Naive B cell (primary cell): ENCODE measurements around the gene FES. TPM values are rescaled to one million over a fixed set of nuclear protein-coding genes. Genes with fewer than 3 reads are reported as not detected.
"Not testable (repeated sequence)": the region's sequence is repeated elsewhere in the genome, so short reads cannot be mapped to it uniquely, and the experiment has no call there.

ENCODE experiments used
- ATAC-seq, 2 donors: fragments of 150-1000 bp; cut with Tn5 transposase; 2 replicates each; pipeline ENCODE4 v1.10.0; 2021; ENCODE audit warnings: low read depth in 2 of 2, mild to moderate bottlenecking in 2 of 2, moderate library complexity in 2 of 2
- DNase-seq: peaks from one replicate; pipeline ENCODE4 v3.0.0; 2022
- H3K27ac Mint-ChIP-seq, 6 donors: one replicate each; pipeline ENCODE4 v1.8.0; 2020 to 2022; ENCODE audit warnings: mild to moderate bottlenecking in 6 of 6, mixed read lengths in 6 of 6, moderate library complexity in 5 of 6, inconsistent platforms in 2 of 6
- H3K27me3 Mint-ChIP-seq, 3 donors: one replicate each; pipeline ENCODE4 v1.8.0; 2021 to 2022; ENCODE audit warnings: mixed read lengths in 3 of 3, mild to moderate bottlenecking in 1 of 3
- H3K36me3 Mint-ChIP-seq, 2 donors: one replicate each; pipeline ENCODE4 v1.8.0; 2020 to 2022; ENCODE audit warnings: mixed read lengths in 2 of 2, inconsistent platforms in 1 of 2, mild to moderate bottlenecking in 1 of 2
- H3K4me1 Mint-ChIP-seq, 3 donors: one replicate each; pipeline ENCODE4 v1.8.0; 2020 to 2022; ENCODE audit warnings: mixed read lengths in 3 of 3, inconsistent platforms in 1 of 3, mild to moderate bottlenecking in 1 of 3, moderate library complexity in 1 of 3
- H3K4me3 Mint-ChIP-seq, 8 donors: one replicate each; pipeline ENCODE4 v1.8.0; 2020 to 2022; ENCODE audit warnings: mild to moderate bottlenecking in 8 of 8, mixed read lengths in 8 of 8, moderate library complexity in 8 of 8, inconsistent platforms in 2 of 8
- H3K9me3 Mint-ChIP-seq, 7 donors: one replicate each; pipeline ENCODE4 v1.8.0; 2020 to 2022; ENCODE audit warnings: mixed read lengths in 7 of 7, mild to moderate bottlenecking in 5 of 7, inconsistent platforms in 2 of 7, moderate library complexity in 1 of 7
- polyA plus RNA-seq, 6 donors: library from polyadenylated mRNA; unstranded; fragments of 300-500 nt; fragmentation: Illumina TruSeq; gene quantifications; one replicate each; pipeline ENCODE4 v1.2.3, GENCODE V29; 2021; ENCODE audit warnings: low read depth in 6 of 6

Gene FES
- polyA plus RNA-seq, 6 donors from 2014 or later, result 4.1 to 17.2 (median 7.9) TPM

DNA sequence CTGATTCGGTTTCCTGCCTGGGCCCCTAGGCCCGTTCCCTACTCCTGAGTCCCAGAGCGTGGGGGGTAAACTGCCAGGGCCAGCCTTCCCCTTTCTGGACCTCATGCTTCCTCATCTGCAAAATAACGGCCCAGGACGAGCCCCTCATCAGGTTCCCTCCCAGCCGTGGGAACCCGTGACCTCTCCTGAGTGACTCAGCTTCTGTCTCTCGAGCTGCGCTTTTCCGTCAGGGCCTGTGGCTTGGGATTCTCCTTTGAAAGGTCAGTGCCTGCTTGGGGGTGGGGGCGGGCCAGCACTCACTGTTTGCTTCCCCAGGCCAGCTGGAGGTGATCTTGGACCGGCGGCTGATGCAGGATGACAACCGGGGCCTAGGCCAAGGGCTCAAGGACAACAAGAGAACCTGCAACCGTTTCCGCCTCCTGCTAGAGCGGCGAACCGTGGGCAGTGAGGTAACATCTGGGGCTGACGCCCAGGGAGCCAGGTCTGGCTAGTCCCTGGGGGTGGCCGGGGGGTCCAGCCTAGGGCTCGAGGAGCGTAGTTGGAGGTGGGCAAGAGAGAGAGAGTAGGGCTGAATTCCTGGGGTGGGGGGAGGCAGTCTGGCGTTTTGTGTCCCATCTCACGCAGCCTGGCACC, 31.6 kb downstream of the FES start:
- DNase-seq, result no peak
- Mint-ChIP-seq H3K27ac (peak overlapping the region in 5 of 6 donors; percentile 70 to 80 (median 78)), H3K4me1 (peaks cover 8 to 12% (median 9%) of the 10 kb centered on the region in 3 donors)

DNA sequence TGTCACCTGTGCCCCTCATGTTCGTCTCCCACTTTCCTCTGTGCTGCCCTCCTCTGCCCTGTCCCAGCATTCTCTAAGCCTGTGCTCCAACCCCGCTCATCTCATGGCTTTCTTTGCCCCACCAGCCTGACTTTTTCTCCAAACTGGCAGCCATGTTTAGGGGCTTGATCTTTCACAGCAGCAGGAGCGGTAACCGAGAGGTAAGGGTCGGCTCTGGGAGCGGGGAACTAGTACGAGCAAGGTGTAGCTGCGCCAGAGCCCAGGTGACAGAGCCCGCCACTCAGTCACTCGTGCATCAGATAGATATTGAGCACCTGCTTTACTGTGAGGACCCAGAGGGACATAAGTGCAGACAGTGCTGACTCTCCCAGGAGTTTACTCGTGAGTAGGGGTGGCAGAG, 32.2 kb downstream of the FES start:
- ATAC-seq (no peak), DNase-seq (no peak)
- H3K36me3 Mint-ChIP-seq, result peaks cover 23 to 40% of the 10 kb centered on the region in 2 donors
- H3K4me1 Mint-ChIP-seq, result peaks cover 8 to 12% (median 9%) of the 10 kb centered on the region in 3 donors
- peak overlapping the region in 3 of 6 donors; percentile 10 to 79 (median 21) for H3K27ac Mint-ChIP-seq
- no peaks in the 10 kb centered on the region for H3K27me3 Mint-ChIP-seq
- H3K4me3 Mint-ChIP-seq, result peak overlapping the region in 1 of 8 donors; percentile 4
- H3K9me3 Mint-ChIP-seq, result no peaks in the 10 kb centered on the region

More for the DNA sequence above, 31.6 kb downstream of the FES start:
- Mint-ChIP-seq H3K9me3 (no peaks in the 10 kb centered on the region), H3K27me3 (no peaks in the 10 kb centered on the region), H3K36me3 (peaks cover 19 to 35% of the 10 kb centered on the region in 2 donors), H3K4me3 (peak overlapping the region in 4 of 8 donors; percentile 27 to 65 (median 53))
- peak; percentile 30 to 52 for ATAC-seq

DNA sequence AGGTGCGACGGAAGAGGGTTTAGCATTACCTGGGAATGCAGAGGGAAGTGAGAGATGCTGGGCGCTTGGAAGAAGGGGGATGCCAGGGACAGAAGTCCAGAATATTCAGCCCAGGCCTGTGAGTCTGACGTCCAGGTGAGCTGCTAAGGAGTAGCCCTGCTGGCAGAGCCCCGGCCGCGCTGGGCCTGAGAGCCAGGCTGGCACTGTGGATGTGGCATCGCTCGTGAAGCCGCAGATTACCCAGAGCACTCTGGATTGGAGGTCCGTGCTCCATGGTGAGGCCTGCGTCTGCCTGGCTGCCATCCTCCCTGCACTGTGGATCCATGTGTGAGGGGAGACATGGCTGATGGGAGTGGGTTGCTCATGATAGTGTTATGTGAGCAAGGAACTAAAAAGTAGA, 33.3 kb downstream of the FES start:
- H3K27ac Mint-ChIP-seq, result peak overlapping the region in 1 of 6 donors; percentile 80
- peaks cover 23 to 41% of the 10 kb centered on the region in 2 donors for H3K36me3 Mint-ChIP-seq
- ATAC-seq (no peak), DNase-seq (no peak)
- H3K9me3 Mint-ChIP-seq, result no peaks in the 10 kb centered on the region
- H3K4me1 Mint-ChIP-seq, result peaks cover 8 to 12% (median 9%) of the 10 kb centered on the region in 3 donors
- H3K27me3 Mint-ChIP-seq, result no peaks in the 10 kb centered on the region
- no peak overlapping the region for H3K4me3 Mint-ChIP-seq

DNA sequence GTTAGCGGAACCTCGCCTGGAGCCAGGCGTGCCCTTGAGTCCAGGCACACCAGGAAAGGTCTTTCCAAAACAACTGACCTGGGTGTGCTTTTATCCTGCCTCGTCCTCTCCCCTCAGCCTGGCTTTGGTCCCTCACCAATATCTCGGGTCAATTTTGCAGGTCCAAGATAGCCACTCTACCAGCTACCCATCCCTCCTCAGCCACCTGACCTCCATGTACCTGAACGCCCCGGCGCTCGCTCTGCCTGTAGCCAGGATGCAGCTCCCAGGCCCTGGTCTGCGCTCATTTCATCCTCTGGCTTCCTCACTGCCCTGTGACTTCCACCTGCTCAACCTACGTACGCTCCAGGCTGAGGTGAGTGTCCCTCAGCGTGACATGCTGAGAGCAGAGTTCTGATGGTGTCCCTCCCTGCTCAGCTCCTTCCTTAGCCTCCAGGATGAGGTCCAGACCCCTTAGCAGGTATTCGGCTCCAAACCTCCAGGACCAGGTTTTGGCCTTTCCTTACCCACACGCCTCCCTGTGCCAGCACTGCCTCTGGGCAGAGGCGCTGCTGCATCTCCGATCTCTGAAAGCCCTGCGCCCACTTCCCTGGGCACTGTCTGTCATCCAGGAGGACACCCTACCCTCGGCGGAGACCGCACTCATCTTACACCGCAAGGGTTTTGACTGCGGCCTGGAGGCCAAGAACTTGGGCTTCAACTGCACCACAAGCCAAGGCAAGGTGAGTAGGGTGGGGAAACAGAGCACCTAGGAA, 33.9 kb downstream of the FES start:
- Mint-ChIP-seq H3K4me1 (peaks cover 8 to 12% (median 9%) of the 10 kb centered on the region in 3 donors), H3K27ac (peak overlapping the region in 1 of 6 donors; percentile 56), H3K4me3 (no peak overlapping the region), H3K27me3 (no peaks in the 10 kb centered on the region), H3K36me3 (peaks cover 23 to 41% of the 10 kb centered on the region in 2 donors), H3K9me3 (no peaks in the 10 kb centered on the region)
- DNase-seq, result no peak
- ATAC-seq, result no peak

DNA sequence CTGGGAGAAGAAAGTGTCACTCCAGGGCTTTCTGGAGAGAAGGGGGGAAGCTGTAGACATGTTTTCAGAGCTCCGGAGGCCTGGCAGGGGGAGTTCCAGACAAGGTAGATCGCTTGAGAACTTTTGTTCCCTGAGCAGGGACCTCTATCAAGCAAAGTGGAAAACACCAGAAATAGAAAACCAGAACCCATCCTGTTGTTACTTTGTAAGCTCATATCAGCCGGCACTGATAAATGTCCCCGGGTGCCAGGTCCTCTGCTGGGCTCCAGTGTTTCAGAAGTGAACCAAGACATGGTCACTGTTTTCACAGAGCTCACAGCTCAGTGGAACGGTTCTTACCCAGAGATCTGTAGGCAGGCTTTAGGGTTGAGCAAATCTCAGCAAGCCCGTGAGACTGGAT, 34.5 kb downstream of the FES start:
- H3K4me3 Mint-ChIP-seq, result peak overlapping the region in 1 of 8 donors; percentile 52
- H3K27me3 Mint-ChIP-seq, result no peaks in the 10 kb centered on the region
- DNase-seq (no peak), ATAC-seq (no peak)
- peaks cover 8 to 12% (median 9%) of the 10 kb centered on the region in 3 donors for H3K4me1 Mint-ChIP-seq
- H3K36me3 Mint-ChIP-seq, result peaks cover 23 to 41% of the 10 kb centered on the region in 2 donors
- H3K27ac Mint-ChIP-seq, result peak overlapping the region in 1 of 6 donors; percentile 56
- no peaks in the 10 kb centered on the region for H3K9me3 Mint-ChIP-seq

DNA sequence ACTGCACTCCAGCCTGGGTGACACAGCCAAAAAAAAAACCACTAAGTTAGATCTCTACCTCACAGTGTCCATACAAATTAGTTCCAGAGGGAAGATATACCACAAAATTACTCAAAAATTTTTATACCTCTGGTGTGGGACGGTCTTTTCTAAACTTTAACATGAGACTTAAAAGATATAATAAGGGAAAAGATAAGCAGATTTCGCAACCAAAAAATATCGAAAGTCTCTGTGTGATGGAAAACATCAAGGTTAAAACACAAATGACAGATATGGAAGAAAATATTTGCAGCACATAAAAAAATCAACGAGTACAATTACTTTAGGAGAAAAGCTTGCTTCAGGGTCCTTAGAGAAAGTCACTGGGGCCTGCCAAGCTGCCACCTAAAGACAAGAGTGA, 37.6 kb downstream of the FES start:
- Mint-ChIP-seq H3K36me3 (peaks cover 17 to 35% of the 10 kb centered on the region in 2 donors), H3K27me3 (no peaks in the 10 kb centered on the region), H3K4me3 (no peak overlapping the region), H3K9me3 (no peaks in the 10 kb centered on the region), H3K27ac (no peak overlapping the region), H3K4me1 (no peaks in the 10 kb centered on the region)
- no peak for DNase-seq
- ATAC-seq, result no peak

DNA sequence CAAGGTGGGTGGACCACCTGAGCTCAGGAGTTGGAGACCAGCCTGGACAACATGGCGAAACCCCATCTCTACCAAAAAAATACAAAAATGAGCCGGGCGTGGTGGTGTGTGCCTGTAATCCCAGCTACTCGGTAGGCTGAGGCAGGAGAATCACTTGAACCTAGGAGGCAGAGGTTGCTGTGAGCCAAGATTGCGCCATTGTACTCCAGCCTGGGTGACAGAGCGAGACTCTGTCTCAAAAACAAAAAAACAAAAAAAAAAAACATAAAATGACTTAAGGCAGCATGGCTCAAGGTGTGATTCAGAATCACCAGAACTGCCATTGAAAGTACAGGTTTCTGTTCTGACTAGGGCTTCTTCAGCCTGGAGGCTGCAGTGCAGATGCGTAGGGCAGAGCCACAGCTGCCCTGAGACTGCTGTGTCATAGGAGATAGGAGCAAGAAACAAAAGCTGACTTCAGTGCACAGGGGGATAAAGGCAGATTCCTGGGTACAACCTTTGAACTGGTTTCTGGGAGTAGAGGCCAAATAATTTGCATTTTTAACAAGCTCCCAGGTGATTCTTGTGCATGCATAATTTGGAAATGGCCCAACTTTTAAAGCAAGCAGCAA, 38.5 kb downstream of the FES start:
- not testable (repeated sequence) for ATAC-seq, H3K4me3 Mint-ChIP-seq, H3K9me3 Mint-ChIP-seq, H3K27me3 Mint-ChIP-seq, DNase-seq, H3K4me1 Mint-ChIP-seq
- peaks cover 8 to 26% of the 10 kb centered on the region in 2 donors for H3K36me3 Mint-ChIP-seq
- H3K27ac Mint-ChIP-seq, result peak overlapping the region in 1 of 6 donors; percentile 41

DNA sequence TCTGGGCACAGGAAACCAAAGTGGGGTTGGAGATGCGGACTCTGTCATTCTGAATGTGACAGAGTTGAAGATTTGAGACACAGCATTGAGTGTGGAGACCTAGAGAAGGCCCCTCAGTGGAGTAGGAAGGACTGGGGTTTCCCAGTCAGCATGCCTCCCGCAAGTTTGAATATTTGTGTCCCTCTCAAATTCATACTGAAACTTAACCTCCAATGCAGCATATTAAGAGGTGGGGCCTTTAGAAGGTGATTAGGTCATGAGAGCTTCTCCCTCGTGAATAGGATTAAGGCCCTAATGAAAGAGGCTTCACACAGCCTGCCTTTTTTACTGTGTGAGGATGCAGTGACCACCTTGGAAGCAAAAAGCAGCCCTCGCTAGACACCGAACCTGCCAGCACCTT, 40.1 kb downstream of the FES start:
- H3K4me3 Mint-ChIP-seq, result no peak overlapping the region
- no peaks in the 10 kb centered on the region for H3K27me3 Mint-ChIP-seq
- ATAC-seq (no peak), DNase-seq (no peak)
- H3K36me3 Mint-ChIP-seq, result peaks cover 4 to 15% of the 10 kb centered on the region in 2 donors
- H3K4me1 Mint-ChIP-seq, result peaks cover 0 to 8% (median 4%) of the 10 kb centered on the region in 3 donors
- H3K9me3 Mint-ChIP-seq, result no peaks in the 10 kb centered on the region
- no peak overlapping the region for H3K27ac Mint-ChIP-seq

DNA sequence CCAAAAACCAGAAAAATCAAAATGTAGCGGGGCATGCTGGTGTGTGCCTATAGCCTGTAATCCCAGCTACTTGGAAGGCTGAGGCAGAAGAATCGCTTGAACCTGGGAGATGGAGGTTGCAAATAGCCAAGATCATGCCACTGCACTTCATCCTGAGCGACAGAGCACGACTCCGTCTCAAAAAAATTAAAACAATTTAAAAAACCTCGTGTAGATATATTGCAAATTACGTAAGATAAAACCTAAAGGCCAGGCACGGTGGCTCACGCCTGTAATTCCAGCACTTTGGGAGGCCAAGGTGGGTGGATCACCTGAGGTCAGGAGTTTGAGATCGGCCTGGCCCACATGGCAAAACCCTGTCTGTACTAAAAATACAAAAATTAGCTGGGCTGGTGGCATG, 42.5 kb downstream of the FES start:
- ATAC-seq, H3K4me3 Mint-ChIP-seq, H3K27me3 Mint-ChIP-seq, DNase-seq, H3K36me3 Mint-ChIP-seq, H3K9me3 Mint-ChIP-seq: not testable (repeated sequence)
- peaks cover 17 to 29% (median 27%) of the 10 kb centered on the region in 3 donors for H3K4me1 Mint-ChIP-seq
- H3K27ac Mint-ChIP-seq, result peak overlapping the region in 3 of 6 donors; percentile 41 to 73 (median 64)

DNA sequence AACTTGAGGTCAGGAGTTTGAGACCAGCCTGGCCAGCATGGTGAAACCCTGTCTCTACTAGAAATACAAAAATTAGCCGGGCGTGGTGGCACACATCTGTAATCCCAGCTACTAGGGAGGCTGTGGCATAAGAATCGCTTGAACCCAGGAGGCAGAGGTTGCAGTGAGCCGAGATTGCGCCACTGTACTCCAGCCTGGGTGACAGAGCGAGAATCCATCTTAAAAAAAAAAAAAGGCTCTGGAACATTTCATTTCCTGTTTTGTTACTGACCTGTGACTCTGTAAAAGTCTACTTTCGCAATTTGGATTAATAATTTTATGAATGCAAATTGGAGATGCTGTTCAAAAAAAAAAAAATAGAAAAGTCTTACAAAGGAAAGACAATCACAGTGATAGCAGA, 43.8 kb downstream of the FES start:
- H3K9me3 Mint-ChIP-seq, ATAC-seq, H3K36me3 Mint-ChIP-seq, DNase-seq, H3K27me3 Mint-ChIP-seq: not testable (repeated sequence)
- Mint-ChIP-seq H3K4me3 (peak overlapping the region in 3 of 8 donors; percentile 35 to 97 (median 58)), H3K4me1 (peaks cover 23 to 37% (median 32%) of the 10 kb centered on the region in 3 donors), H3K27ac (peak overlapping the region in 2 of 6 donors; percentile 47 to 66)

DNA sequence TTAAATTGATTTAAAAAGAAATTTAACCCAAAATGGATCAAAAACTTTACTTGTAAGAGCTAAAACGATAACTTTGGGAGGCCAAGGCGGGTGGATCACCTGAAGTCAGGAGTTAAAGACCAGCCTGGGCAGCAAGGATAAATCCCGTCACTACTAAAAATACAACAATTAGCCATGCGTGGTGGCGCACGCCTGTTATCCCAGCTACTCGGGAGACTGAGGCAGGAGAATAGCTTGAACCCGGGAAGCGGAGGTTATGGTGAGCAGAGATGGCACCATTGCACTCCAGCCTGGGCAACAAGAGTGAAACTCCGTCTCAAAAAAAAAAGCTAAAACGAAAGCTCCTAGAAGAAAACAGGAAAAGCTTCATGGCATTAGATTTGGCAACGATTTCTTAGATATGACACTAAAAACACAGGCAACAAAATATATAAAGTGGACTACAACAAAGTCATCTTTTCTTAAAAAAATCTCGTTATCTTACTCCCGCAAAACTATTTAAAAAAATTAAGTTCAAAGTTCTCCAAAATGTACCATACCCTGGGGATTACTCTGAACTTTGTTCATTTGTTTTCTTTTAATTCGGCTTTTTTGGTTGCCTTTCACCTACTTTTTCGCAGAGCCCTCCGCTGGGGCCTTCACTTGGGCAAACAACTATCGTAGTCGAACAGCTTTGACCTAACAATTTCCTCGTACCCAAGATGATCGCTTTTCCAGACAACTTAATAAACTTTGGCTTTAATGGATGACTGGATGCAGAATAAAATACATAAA, 45.1 kb downstream of the FES start:
- no peaks in the 10 kb centered on the region for H3K36me3 Mint-ChIP-seq
- no peak for ATAC-seq

DNA sequence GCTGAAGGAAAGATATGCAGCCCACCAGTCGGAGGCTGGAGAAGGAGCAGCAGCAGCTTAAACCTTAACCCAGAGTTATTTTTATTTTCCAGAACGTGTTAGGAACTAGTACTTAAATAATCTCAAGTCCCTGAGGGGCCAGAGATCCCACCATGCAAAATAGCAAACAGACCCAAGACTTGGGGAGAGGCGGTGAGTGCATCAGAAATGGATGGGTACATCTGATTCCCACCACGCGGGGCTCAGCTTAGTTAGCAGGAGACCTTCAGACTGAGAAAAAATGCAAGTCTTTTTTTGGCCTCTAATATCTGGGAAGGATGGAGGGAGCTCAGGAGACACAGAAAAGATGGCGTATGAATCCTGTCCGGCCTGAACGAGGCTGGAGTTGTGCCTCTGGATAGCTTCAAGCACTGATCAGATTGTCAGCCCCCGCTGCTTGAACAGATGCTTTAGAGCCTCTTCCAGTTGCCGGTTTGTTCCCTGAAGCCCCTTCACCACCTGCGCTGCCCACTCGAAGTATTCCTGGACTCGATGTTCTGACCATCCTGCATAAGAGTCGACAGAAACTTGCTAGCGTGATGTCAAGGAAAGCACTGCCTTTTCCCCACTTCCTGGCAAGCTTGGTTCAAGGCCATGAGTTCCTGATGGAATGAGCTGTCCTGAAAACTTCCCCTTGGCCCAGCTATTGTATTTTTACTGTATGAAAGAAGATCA, 46.7 kb downstream of the FES start:
- Mint-ChIP-seq H3K4me3 (peak overlapping the region; percentile 93 to 98 (median 97)), H3K27me3 (no peaks in the 10 kb centered on the region), H3K36me3 (no peaks in the 10 kb centered on the region), H3K4me1 (peaks cover 38 to 52% (median 44%) of the 10 kb centered on the region in 3 donors), H3K9me3 (no peaks in the 10 kb centered on the region), H3K27ac (peak overlapping the region; percentile 94 to 99 (median 98))
- ATAC-seq, result no peak
- no peak for DNase-seq

More for the DNA sequence above, 45.1 kb downstream of the FES start:
- peak overlapping the region; percentile 93 to 98 (median 96) for H3K4me3 Mint-ChIP-seq
- H3K27ac Mint-ChIP-seq, result peak overlapping the region; percentile 94 to 99 (median 97)
- DNase-seq, result no peak
- no peaks in the 10 kb centered on the region for H3K9me3 Mint-ChIP-seq
- H3K4me1 Mint-ChIP-seq, result peaks cover 27 to 42% (median 38%) of the 10 kb centered on the region in 3 donors
- no peaks in the 10 kb centered on the region for H3K27me3 Mint-ChIP-seq
